ENCODE results near the gene IGFALS. TPM values are rescaled to one million over a fixed set of nuclear protein-coding genes. Genes with fewer than 3 reads are reported as not detected.

Gene IGFALS
- total and polyA plus RNA-seq, 2 donors (not counting 3 experiments of a cell fraction or from before 2014, with no cell fraction given): not detected

DNA sequence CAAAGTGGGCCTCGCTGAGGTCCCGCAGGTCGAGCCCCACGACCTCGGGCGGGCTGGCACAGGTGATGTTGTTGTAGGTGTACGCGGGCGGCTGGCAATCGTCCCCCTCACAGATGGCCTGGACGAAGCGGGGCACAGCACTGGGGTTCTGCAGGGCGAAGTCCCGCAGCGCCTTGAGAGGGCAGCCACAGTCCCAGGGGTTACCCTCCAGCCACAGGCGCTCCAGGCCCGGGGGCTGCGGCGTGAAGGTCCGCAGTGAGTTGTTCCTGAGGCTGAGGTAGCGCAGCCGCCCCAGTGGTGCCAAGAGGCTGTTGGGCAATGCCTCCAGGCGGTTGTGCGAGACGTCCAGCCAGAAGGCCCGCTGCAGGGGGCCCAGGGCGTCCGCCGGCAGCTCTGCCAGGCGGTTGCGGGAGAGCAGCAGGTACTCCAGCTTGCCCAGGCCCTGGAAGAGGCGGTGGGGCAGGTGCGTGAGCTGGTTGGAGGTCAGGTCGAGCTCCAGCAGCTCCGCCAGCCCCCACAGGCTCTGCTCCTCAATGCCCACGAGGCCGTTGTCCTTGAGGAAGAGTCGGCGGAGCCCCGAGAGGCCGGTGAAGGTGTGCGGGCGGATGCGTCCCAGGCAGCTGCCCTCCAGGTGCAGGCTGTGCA lies 2.8 kb downstream of the IGFALS start:
- H3K4me2 ChIP-seq (ENCODE audit: insufficient read depth, low read length): no peak overlapping the region
- peaks cover 0 to 22% of the 10 kb centered on the region in 2 experiments for H3K36me3 ChIP-seq (ENCODE audit: control insufficient read depth in 2 of 2, extremely low read depth in 1 of 2, insufficient read depth in 2 of 2, low read length in 2 of 2)
- H3K9me3 ChIP-seq (replicated peaks; ENCODE audit: control insufficient read depth, insufficient read depth, low read length): no peaks in the 10 kb centered on the region
- DNase-seq (ENCODE audit: low read depth, low spot score): no peak
- H3K79me2 ChIP-seq (ENCODE audit: control insufficient read depth, insufficient read depth, low read length): peaks cover 4% of the 10 kb centered on the region
- BruUV-seq (replicated peaks): no TSS peak
- TF ChIP-seq JUN (IDR thresholded peaks at IDR 0.05; ENCODE audit: borderline replicate concordance, insufficient read depth, insufficient read length, low read depth) (no peak), FOS (IDR thresholded peaks at IDR 0.05; ENCODE audit: borderline replicate concordance, insufficient read depth, low read length) (no peak), MYC (IDR thresholded peaks at IDR 0.05; ENCODE audit: low read depth, low read length) (no peak)
- no peaks in the 10 kb centered on the region for H3K4me1 ChIP-seq (ENCODE audit: control insufficient read depth, extremely low read depth, insufficient read depth, low read length)
- H2AFZ ChIP-seq (ENCODE audit: low read depth, low read length): no peak overlapping the region
- ChIA-PET POLR2A (no interaction called here), CTCF (no interaction called here)
- no peaks in the 10 kb centered on the region for H4K20me1 ChIP-seq (replicated peaks; ENCODE audit: control insufficient read depth, extremely low read depth, insufficient read depth, low read length)
- H3K9me1 ChIP-seq (replicated peaks; ENCODE audit: control insufficient read depth, extremely low read depth, insufficient read depth, low read length): no peaks in the 10 kb centered on the region
- H3K4me3 ChIP-seq (replicated peaks in 1 of 3; ENCODE audit: insufficient read depth in 1 of 3, low read depth in 1 of 3, low read length in 3 of 3): no peak overlapping the region
- H3K9ac ChIP-seq (replicated peaks; ENCODE audit: extremely low read depth, insufficient read depth, low read length): no peak overlapping the region
- dilution Hi-C loops (cut with MboI; ENCODE audit: extremely low pct_ligation_motif_present, low sequenced_read_pairs) (no loop called here), intact Hi-C loops (cut with micrococcal nuclease) (no loop called here)
- no peaks in the 10 kb centered on the region for H3K27me3 ChIP-seq (ENCODE audit: control insufficient read depth in 2 of 2, insufficient read depth in 2 of 2, low read length in 2 of 2)
- H3K27ac ChIP-seq (ENCODE audit: insufficient read depth, low read depth, low read length): no peak overlapping the region
- no peak for FAIRE-seq

DNA sequence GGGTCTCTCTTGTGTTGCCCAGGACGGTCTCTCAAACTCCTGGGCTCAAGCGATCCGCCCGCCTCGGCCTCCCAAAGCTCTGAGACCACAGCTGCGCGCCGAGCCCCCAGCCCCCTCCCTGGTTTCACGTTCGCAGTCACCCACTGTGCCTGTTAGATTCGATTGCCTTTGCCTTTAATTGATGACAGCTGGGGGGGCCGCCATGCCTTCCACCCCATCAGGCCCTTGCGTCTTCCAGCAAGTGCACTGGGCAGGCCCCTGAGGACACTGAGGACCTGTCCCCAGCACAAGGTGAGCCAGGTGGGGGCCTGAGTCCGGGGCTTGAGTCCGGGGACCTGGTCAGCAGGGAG lies 3.3 kb downstream of the IGFALS start:
- FAIRE-seq: no peak
- intact Hi-C loops (cut with micrococcal nuclease): no loop called here
- Histone ChIP-seq H3K4me1 (ENCODE audit: control insufficient read depth, extremely low read depth, insufficient read depth, low read length) (no peaks in the 10 kb centered on the region), H3K27me3 (ENCODE audit: control insufficient read depth in 2 of 2, insufficient read depth in 2 of 2, low read length in 2 of 2) (no peaks in the 10 kb centered on the region), H3K9ac (replicated peaks; ENCODE audit: extremely low read depth, insufficient read depth, low read length) (no peak overlapping the region), H3K9me1 (replicated peaks; ENCODE audit: control insufficient read depth, extremely low read depth, insufficient read depth, low read length) (no peaks in the 10 kb centered on the region), H3K36me3 (ENCODE audit: control insufficient read depth in 2 of 2, extremely low read depth in 1 of 2, insufficient read depth in 2 of 2, low read length in 2 of 2) (peaks cover 0 to 23% of the 10 kb centered on the region in 2 experiments), H3K4me3 (replicated peaks in 1 of 3; ENCODE audit: insufficient read depth in 1 of 3, low read depth in 1 of 3, low read length in 3 of 3) (no peak overlapping the region), H3K4me2 (ENCODE audit: insufficient read depth, low read length) (no peak overlapping the region), H2AFZ (ENCODE audit: low read depth, low read length) (no peak overlapping the region), H3K79me2 (ENCODE audit: control insufficient read depth, insufficient read depth, low read length) (peaks cover 9% of the 10 kb centered on the region), H4K20me1 (replicated peaks; ENCODE audit: control insufficient read depth, extremely low read depth, insufficient read depth, low read length) (no peaks in the 10 kb centered on the region), H3K9me3 (replicated peaks; ENCODE audit: control insufficient read depth, insufficient read depth, low read length) (no peaks in the 10 kb centered on the region), H3K27ac (ENCODE audit: insufficient read depth, low read depth, low read length) (no peak overlapping the region)
- ChIA-PET POLR2A (no interaction called here), CTCF (no interaction called here)
- BruUV-seq (replicated peaks): no TSS peak
- TF ChIP-seq GATA2 (IDR thresholded peaks at IDR 0.05; ENCODE audit: insufficient read depth, insufficient read length, low read depth, low read length) (no peak), FOS (IDR thresholded peaks at IDR 0.05; ENCODE audit: borderline replicate concordance, insufficient read depth, low read length) (no peak), MAX (IDR thresholded peaks at IDR 0.05; ENCODE audit: insufficient read depth, insufficient read length) (no peak), POLR2A (IDR thresholded peaks at IDR 0.05; ENCODE audit: low read depth, low read length) (no peak), POLR2AphosphoS5 (IDR thresholded peaks at IDR 0.05; ENCODE audit: insufficient read depth, low read depth, low read length) (no peak), JUN (IDR thresholded peaks at IDR 0.05; ENCODE audit: borderline replicate concordance, insufficient read depth, insufficient read length, low read depth) (no peak), EZH2 (IDR thresholded peaks at IDR 0.05; ENCODE audit: borderline replicate concordance, low read depth, low read length, severe bottlenecking) (no peak)
- TF ChIP-seq, protein P1, sequence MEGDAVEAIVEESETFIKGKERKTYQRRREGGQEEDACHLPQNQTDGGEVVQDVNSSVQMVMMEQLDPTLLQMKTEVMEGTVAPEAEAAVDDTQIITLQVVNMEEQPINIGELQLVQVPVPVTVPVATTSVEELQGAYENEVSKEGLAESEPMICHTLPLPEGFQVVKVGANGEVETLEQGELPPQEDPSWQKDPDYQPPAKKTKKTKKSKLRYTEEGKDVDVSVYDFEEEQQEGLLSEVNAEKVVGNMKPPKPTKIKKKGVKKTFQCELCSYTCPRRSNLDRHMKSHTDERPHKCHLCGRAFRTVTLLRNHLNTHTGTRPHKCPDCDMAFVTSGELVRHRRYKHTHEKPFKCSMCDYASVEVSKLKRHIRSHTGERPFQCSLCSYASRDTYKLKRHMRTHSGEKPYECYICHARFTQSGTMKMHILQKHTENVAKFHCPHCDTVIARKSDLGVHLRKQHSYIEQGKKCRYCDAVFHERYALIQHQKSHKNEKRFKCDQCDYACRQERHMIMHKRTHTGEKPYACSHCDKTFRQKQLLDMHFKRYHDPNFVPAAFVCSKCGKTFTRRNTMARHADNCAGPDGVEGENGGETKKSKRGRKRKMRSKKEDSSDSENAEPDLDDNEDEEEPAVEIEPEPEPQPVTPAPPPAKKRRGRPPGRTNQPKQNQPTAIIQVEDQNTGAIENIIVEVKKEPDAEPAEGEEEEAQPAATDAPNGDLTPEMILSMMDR (IDR thresholded peaks at IDR 0.05; ENCODE audit: extremely low read depth in 1 of 2, insufficient read depth in 1 of 2, low read depth in 1 of 2, low read length in 2 of 2): no peak
- DNase-seq (ENCODE audit: low read depth, low spot score): no peak
- dilution Hi-C loops (cut with MboI; ENCODE audit: extremely low pct_ligation_motif_present, low sequenced_read_pairs): no loop called here

All from endothelial cell of umbilical vein (primary cell).